ENCODE data around the gene CRYBA4.

- no peak for TF ChIP-seq POLR2A (IDR thresholded peaks at IDR 0.05)
- TF ChIP-seq CTCF (IDR thresholded peaks at IDR 0.05) = no peak
- TF ChIP-seq POLR2AphosphoS5 (IDR thresholded peaks at IDR 0.05) = no peak
- no peak for TF ChIP-seq EP300 (IDR thresholded peaks at IDR 0.05)
These were observed 3.0 kb downstream of the CRYBA4 start for GRCh38 chr22:26624803-26625202.
